Heart right ventricle (tissue), 16 donors: ENCODE measurements around the gene PPM1J. TPM values are rescaled to one million over a fixed set of nuclear protein-coding genes. Genes with fewer than 3 reads are reported as not detected.

Experiments
- ATAC-seq, 8 donors: fragments of 200-7000 bp; cut with Tn5 transposase; one replicate each; pipeline ENCODE4 v1.9.1; 2020; ENCODE audit warnings: mild to moderate bottlenecking in 8 of 8, moderate library complexity in 8 of 8, moderate number of reproducible peaks in 1 of 8
- DNase-seq, 2 donors: peaks; one replicate each; pipeline ENCODE4 v3.0.0-alpha.2; 2020
- H3K27ac ChIP-seq, 10 donors: fragments of 200-600 bp; sonication (generic) in 2 of 10; one replicate each; pipeline versions ENCODE4 v1.5.0 to v1.8.0; 2020 to 2022; ENCODE audit warnings: mild to moderate bottlenecking in 3 of 10
- H3K27me3 ChIP-seq, 7 donors: fragments of 200-600 bp; one replicate each; pipeline ENCODE4 v1.8.0; 2021 to 2022; ENCODE audit warnings: mild to moderate bottlenecking in 2 of 7
- H3K36me3 ChIP-seq, 9 donors: fragments of 200-600 bp; sonication (generic) in 1 of 9; one replicate each; pipeline versions ENCODE4 v1.5.0 to v1.8.0; 2020 to 2022; ENCODE audit warnings: mild to moderate bottlenecking in 2 of 9
- H3K4me1 ChIP-seq, 9 donors: fragments of 200-600 bp; sonication (generic) in 1 of 9; one replicate each; pipeline versions ENCODE4 v1.5.0 to v1.8.0; 2020 to 2022; ENCODE audit warnings: mild to moderate bottlenecking in 4 of 9
- H3K4me3 ChIP-seq, 10 donors: fragments of 200-600 bp; sonication (generic) in 2 of 10; one replicate each; pipeline versions ENCODE4 v1.5.0 to v1.8.0; 2020 to 2022; ENCODE audit warnings: mild to moderate bottlenecking in 7 of 10, moderate library complexity in 2 of 10
- H3K9me3 ChIP-seq, 11 donors: fragments of 200-600 bp in 10 of 11; sonication (generic) in 2 of 11; one replicate each; pipeline versions ENCODE4 v1.5.0 to v1.8.0; 2013 to 2022; ENCODE audit warnings: mild to moderate bottlenecking in 2 of 11, control low read depth in 1 of 11, moderate library complexity in 1 of 11
- whole genome bisulfite sequencing, 2 donors: extraction: QIAGEN DNeasy Blood & Tissue Kit; methylation state at CpG; one replicate each; pipeline ENCODE4 v1.1.7; 2013; ENCODE audit warnings: inconsistent platforms in 1 of 2; 5-methylcytosine and 5-hydroxymethylcytosine counted together
- intact Hi-C, 10 donors: fragments of 100-400 bp; cut with DNase I; formaldehyde crosslinking; loops; one replicate each; pipeline versions ENCODE4 v1.11.1 to v1.14.2; 2022
- polyA plus RNA-seq, 2 donors: library from polyadenylated mRNA; stranded (reverse); fragments of 200-250 nt; gene quantifications; one replicate each; pipeline ENCODE4 v1.2.3, GENCODE V29; 2013
- total RNA-seq, 10 donors: library from RNA; stranded (reverse); fragmentation: NEBNext Ultra II Directional in 3 of 10; extraction: Animal tissue kit (Norgen Biotek cat#: 25700) in 3 of 10; gene quantifications; one replicate each; pipeline versions ENCODE4 v1.2.1 to v1.2.4, GENCODE V29; 2021 to 2023
- TF ChIP-seq, protein P1 (sequence below), 9 donors: fragments of 200-600 bp; sonication (generic) in 2 of 9; IDR thresholded peaks; one replicate each; pipeline versions ENCODE4 v1.5.0 to v1.8.0; 2021 to 2022; ENCODE audit warnings: antibody characterized with exemption in 9 of 9, mild to moderate bottlenecking in 5 of 9, moderate library complexity in 1 of 9
- donor health status: Arrhythmogenic right ventricular cardiomyopathy.
- donor health status: ischemic (EF 13 %, LVEDD 7.1; RV severe dilation, severe dysfunction).
- donor health status: healthy with polysubstance abuse.
- donor health status: DM: no; HTN: yes; CAD: no.
- donor health status: DM: no; HTN: no; CAD: no.
- donor health status: ischemic (EF 25% LVEDD 6.9; RV normal size, moderate dysfunction).
- donor health status: ischemic (EF 25% LVEDD 5.7; RV mildly dilated, moderate dysfunction).
- donor health status: healthy.
- donor health status: DM: yes; HTN: yes; CAD: no.
- donor health status: Ischemic cardiomyopathy.
- donor health status: ischemic (EF 35%, LVEDD 5.7; RV mildly dilated, moderate dysfunction).
- donor health status: nonischemic (EF 11% LVEDD 7.7; RV severe dilation, severe dysfunction).
- donor health status: DM: yes; HTN: yes; CAD: no.
- donor health status: PGD.
- donor health status: ischemic (EF 29% LVEDD 5.4; RV normal size, mild dysfunction).
- donor health status: nonischemic (EF 23%, LVEDD 6.1; RV moderate dilation, normal function).

PPM1J gene
- total and polyA plus RNA-seq, 12 donors = 2.4 to 11.0 (median 8.1) TPM

GRCh38 chr1:112665857-112666256, 49.3 kb downstream of the PPM1J start:
- no peak for DNase-seq
- TF ChIP-seq, protein P1, sequence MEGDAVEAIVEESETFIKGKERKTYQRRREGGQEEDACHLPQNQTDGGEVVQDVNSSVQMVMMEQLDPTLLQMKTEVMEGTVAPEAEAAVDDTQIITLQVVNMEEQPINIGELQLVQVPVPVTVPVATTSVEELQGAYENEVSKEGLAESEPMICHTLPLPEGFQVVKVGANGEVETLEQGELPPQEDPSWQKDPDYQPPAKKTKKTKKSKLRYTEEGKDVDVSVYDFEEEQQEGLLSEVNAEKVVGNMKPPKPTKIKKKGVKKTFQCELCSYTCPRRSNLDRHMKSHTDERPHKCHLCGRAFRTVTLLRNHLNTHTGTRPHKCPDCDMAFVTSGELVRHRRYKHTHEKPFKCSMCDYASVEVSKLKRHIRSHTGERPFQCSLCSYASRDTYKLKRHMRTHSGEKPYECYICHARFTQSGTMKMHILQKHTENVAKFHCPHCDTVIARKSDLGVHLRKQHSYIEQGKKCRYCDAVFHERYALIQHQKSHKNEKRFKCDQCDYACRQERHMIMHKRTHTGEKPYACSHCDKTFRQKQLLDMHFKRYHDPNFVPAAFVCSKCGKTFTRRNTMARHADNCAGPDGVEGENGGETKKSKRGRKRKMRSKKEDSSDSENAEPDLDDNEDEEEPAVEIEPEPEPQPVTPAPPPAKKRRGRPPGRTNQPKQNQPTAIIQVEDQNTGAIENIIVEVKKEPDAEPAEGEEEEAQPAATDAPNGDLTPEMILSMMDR (IDR thresholded peaks at IDR 0.05) = no peak
- Histone ChIP-seq H3K4me3 (no peak overlapping the region), H3K4me1 (peaks cover 0 to 14% (median 0%) of the 10 kb centered on the region in 9 donors), H3K27me3 (no peaks in the 10 kb centered on the region), H3K9me3 (no peaks in the 10 kb centered on the region), H3K27ac (no peak overlapping the region), H3K36me3 (peaks cover 0 to 100% (median 35%) of the 10 kb centered on the region in 9 donors)
- ATAC-seq = no peak
- WGBS, 2 donors = 77 to 79% methylated on average over 3 of the region's 3 CpGs
- intact Hi-C loops = no loop called here

Other genes starting within 250 kb of the PPM1J start
- gene WNT2B, start 206.4 kb downstream of the PPM1J start, total RNA-seq = 1 to 10 TPM in 9 of 10 donors, under 1 TPM in 1; 0.72 to 3.3 (median 2.3) TPM
- gene WNT2B, start 206.4 kb downstream of the PPM1J start, polyA plus RNA-seq = 1 to 10 TPM in 1 of 2 donors, under 1 TPM in 1; 0.46 to 1.2 TPM
- gene ST7L, start 96.2 kb downstream of the PPM1J start, total RNA-seq = 10 to 100 TPM; 12.4 to 22.2 (median 14.0) TPM
- gene ST7L, start 96.2 kb downstream of the PPM1J start, polyA plus RNA-seq = 10 to 100 TPM in 1 of 2 donors, 1 to 10 TPM in 1; 9.2 to 11.3 TPM
- 10 to 100 TPM; 19.5 to 58.3 (median 23.2) TPM for gene CAPZA1, start 95.5 kb downstream of the PPM1J start, total RNA-seq
- gene CAPZA1, start 95.5 kb downstream of the PPM1J start, polyA plus RNA-seq = 10 to 100 TPM; 28.0 to 45.4 TPM
- gene MOV10, start 40.7 kb downstream of the PPM1J start, total RNA-seq = 10 to 100 TPM in 8 of 10 donors, 1 to 10 TPM in 2; 6.3 to 25.8 (median 13.9) TPM
- gene MOV10, start 40.7 kb downstream of the PPM1J start, polyA plus RNA-seq = 10 to 100 TPM; 17.8 to 69.4 TPM
- 100 to 1,000 TPM; 115 to 225 (median 158) TPM for gene RHOC, start 8.2 kb downstream of the PPM1J start, total RNA-seq
- gene RHOC, start 8.2 kb downstream of the PPM1J start, polyA plus RNA-seq = 100 to 1,000 TPM; 156 to 408 TPM
- 100 to 1,000 TPM; 129 to 193 (median 152) TPM for gene SLC16A1, start 240.9 kb upstream of the PPM1J start, total RNA-seq
- gene SLC16A1, start 240.9 kb upstream of the PPM1J start, polyA plus RNA-seq = 10 to 100 TPM; 43.9 to 71.8 TPM